DMS 273 treated with DMSO at 0.1 percent for 48 hours (cell line): ENCODE measurements around the gene ARHGAP12.
A peak's percentile ranks its signal among the peaks of the same experiment; 100 is the strongest.

Experiments
- DNase-seq: peaks from one replicate; lab custom pipeline; 2025; lab: John Stamatoyannopoulos, UW

ARHGAP12 gene

DNA sequence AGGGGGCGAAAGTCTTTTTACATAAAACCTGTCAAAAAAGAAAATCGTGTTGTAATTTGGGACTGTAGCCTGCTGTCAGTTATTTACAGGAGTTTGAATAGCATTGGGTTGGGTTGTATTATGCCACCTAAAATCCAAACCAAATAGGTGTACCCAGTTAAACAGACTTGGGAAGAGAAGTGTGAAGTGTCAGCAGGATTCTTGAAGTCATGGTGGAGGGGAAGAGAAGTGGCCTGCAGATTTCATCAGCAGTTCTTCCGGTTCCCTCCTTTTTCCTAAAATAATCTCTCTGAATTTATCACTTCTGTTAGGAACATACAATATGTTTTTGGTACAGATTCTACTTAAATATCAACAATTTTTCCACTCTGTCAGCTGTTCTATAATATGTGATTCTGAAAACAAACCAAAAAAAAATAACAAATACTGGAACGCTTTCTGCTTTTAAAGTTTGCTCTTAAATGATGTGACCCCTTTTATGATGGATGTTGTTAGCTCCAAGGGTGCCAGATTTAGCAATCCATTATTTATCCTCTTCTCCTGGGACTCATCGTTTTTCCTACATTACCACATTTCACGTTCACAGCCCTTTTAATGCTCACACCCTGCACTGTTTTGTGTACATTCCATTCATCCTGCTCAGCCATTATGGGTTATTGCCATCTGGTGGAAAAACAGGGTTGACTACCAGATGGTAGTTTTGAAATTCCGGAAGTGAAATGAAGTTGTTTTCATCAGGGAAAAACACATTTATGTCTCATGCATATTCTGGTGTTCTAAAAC, 18.7 kb upstream of the ARHGAP12 start:
- DNase-seq = peak; percentile 34

DNA sequence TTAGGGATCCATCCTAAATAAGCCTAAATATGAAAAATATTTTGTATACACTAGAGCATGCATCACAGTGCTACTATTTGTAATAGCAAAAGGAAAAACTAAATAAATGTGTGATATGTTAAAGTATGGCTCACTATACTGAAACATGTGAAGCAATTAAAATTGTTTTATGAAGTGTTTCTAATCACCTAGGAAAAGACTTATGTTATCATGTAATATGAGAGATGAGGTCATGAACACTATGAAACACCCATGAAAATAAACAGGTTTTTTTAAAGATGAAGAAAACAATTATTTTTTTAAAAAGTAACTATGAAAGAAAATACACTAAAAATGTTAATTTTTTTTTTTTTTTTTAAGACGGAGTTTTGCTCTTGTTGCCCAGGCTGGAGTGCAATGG, 16.8 kb upstream of the ARHGAP12 start:
- no peak for DNase-seq

DNA sequence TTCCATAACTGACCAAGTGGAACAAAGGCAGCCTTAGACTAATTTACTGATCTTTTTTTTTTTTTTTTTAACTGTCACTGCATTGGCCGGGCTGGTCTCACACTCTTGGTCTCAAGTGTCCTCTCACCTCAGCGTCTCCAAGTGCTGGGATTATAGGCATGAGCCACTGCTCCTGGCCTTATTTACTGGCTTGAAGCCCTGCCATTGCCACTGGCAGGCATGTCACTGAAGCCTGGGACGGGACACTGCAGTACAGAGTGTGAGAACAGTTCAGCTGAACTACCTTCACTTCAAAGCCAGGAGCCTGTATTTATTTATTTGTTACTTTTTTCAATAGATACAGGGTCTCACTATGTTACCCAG, 15.4 kb upstream of the ARHGAP12 start:
- no peak for DNase-seq

DNA sequence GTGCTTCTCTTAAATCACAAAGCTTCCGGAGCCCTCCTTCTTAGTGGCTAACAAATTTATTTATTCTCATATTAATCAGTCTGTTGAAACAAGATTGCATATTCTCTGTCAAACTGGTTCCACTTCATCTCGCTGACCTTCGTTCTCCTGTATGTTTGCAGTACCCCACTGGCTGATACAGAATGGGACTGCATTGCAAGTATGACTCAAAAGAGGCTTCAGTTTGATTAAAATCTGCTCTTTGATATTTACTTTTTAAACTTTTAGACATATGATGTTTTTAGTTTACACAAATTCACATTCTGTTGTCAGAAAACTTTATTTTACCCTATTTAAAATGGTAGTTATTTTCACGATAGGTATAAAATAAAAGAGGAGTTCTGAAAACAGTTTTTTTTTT, 14.3 kb upstream of the ARHGAP12 start:
- DNase-seq = no peak

DNA sequence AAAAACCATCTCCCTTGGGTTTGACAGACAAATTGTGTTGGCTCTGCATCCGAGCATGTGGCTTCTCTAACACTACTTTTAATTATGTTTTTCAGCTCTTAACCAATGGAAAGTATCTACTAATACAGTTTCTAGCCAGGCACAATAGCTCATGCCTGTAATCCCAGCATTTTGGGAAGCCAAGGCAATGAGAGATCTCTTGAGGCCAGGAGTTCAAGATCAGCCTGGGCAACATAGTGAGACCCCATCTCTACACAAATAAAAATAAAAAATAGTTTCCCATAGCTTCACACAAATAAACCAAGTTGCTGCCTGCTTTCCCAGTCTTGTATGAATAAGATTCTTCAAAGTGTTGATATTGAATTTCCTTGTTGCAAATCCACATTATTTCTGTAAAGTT, 13.8 kb upstream of the ARHGAP12 start:
- DNase-seq = no peak

DNA sequence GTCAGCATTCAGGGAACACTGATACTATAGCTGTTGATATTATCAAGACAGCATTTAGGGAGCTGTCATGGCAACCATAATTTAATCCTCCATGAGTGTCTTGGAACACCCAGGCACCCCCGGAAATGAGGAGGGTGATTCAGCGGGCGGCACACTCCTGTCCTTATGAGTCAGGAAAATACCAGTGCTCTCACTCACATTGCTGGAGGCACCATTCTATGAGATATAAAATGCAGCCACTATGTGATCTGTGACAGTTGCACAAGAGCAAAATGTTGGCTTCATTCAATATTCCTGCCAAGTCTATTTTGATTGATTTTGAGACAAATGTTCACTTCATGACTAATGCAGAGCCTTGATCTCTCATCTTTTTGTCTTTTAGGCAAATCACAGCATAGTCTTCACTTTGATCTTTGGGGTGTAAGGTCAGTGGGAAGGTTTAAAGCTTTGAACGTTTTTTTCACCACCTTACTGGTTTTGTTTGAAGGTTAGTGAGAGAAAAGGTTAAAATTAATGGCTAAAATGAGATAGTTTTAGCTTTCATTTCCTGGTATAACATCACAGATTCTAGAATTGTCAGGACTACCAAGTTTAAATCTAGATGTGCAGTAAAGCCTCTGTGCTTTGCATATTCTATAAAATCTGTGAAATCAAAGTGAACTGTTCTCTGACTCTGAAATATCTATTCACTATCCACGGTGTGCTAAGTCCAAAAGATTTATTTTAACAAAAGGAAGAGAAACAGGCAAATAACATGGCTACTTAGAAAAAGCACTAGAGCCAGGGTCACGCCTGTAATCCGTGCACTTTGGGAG, 12.4 kb upstream of the ARHGAP12 start:
- no peak for DNase-seq

DNA sequence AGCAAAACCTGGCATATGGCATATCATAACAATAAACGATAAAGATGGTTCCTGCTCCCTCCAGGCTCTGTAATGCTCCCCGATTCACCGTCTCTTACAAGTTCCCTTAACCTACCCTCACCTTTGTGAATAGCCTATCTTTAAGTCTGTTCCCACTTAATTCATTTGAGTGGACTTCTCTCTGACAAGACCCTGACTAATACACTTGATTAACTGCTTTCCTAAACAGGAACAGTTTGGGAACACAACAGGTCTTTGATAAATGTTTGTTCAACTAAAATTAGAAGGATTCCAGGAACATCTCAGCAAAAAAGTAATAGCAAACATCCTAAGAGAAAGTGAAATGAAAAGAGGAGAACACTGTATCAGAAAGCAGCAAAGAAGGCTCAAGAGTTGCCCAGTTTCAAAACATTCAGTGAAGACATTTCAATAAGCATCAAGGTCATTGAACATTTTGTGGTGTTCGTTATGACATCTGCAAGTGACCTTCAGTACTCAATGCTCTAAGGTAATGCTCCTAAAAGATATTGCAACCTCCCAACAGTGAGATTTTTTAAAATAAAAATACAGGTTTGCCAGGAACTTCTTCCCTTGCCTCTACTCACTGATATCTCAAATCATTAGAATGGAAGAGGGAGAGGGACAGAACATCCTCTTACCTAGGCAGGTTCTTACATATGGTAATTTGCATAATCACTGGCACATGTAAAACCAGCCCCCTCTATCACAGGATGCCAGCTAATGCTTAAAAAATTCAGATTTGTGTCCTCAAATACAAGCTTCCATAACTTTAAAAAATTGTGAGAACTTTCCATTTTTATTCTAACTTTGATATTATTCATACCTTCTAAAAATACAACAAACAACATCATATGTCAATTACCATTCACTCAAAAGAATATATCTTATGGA, 11.4 kb upstream of the ARHGAP12 start:
- DNase-seq = no peak

DNA sequence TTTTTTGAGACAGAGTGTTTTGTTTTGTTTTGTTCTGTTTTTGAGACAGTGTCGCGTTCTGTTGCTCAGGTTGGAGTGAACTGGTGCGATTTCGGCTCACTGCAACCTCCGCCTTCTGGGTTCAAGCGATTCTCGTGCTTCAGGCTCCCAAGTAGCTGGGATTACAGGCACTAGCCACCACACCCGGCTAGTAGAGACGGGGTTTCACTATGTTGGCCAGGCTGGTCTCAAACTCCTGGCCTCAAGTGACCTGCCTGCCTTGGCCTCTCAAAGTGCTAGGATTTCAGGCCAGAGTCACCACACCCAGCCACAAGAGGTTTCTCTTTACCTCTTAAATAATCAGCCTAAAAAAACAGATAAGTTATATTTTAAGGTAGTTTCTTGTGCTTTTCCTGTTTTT, 8.7 kb upstream of the ARHGAP12 start:
- DNase-seq = no peak

DNA sequence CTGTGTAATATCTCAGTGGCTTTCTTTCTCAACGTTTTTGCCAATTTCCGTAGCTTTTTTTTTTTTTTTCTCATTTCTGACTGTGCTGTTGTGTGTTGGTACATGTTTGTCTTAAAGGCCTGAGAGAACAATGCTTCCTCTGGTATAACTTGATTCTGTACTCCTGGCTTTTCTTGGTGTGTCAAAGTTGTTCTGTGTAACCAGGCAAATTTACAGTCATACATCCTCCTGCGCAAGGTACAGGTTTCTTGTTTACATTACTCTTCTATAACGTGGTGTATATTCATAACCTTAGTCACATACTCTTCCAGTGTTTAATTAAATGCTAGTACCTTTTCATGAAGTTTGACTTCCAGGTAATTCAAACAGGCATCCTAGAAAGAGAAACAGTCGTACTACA, 8.3 kb upstream of the ARHGAP12 start:
- no peak for DNase-seq

DNA sequence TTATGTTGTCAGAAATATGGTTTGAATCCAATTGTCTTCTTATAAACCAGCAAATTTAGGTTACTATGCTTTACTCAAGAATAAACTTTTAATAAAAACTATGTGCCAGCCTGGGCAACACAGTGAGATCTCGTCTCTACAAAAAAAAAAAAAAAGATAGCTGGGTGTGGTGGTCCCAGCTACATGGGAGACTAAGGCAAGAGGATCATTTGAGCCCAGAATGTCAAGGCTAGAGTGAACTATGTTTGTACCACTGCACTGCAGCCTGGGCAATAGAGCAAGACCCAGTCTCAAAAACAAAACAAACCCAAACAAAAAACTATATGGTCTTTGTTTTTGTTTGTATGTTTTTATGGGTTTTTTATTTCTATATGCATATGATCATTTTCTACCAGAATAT, 7.5 kb upstream of the ARHGAP12 start:
- no peak for DNase-seq

DNA sequence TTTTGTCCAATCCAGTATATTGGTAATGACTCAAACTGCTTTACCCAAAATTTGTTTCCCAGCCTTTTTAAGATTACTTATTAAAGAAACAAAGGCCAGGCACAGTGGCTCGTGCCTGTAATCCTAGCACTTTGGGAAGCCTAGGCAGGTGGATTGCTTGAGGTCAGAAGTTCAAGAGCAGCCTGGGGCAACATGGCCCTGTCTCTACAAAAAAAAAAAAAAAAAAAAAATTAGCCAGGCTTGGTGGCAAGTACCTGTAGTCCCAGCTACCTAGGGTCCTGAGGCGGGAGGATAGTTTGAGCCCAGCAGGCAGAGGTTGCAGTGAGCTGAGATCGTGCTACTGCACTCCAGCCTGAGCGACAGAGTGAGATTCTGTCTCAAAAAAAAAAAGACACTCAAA, 7.0 kb upstream of the ARHGAP12 start:
- DNase-seq = no peak

DNA sequence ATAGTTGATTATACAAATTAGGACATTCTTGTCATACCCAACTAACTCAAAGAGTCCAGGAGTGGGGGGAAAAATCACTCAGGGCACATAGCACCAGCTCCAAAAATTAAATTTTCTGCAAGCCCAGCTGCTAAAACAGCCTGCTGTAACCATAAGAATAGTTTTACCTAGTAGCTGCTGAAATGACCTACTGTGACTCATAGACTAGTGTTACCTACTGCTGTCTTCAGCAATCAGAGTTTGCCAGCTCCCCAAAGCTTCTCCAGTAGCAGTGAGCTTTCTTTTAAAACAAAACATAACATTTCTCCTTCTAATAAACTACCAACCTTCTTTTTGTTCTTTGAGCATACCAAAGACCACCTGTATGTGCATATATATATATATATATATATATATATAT, 4.2 kb upstream of the ARHGAP12 start:
- no peak for DNase-seq

DNA sequence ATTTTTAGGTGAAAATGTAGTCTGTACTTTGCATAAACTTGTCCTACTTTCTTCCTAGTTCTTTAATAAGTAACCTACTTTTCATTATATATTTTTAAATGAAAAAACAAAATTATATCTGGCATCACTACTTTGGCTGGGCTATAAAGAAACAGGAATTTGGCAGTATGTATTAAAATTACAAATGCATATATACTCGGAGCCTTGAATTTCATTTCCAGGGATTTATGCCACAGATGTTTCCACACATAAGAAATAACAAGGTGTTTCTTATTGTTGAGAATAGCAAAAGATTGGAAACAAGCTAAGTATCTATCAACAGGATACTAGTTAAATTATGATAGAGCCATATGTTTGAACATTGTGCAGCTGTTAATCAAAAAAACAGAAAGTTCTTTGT, 2.2 kb upstream of the ARHGAP12 start:
- no peak for DNase-seq

DNA sequence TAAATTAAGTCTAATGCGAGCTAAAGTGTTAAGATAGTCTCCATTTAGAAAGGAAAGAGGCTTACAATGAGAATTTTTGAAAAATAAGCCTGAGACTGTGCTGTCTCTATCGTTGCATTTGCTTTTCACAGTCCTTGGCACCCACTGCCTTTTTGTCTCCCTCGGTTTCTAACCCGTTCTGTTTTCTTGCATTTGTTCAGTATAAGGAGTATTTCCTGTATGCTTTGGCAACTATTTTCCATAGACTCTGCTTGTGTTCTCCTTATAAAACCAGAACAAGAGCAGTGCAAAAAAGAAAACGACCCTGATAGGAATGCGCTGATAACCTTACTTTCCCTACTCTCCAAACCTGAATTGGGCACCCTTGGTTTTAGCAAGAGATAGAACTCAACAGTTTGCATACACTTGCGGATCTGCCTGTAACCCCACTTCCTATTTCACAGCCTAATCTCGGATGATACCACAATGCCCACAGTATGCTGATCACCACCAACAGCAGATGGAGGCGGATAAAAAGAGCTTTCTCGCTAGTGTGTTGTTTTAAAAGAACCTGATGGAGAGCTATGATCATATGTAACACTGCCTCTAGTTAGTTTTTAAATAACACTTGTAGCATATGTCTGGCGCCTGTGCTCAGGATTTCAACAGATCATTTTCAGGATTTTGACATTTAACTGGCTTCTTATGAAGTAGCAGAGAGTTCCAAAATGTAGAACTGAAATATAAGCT, 1.6 kb upstream of the ARHGAP12 start:
- no peak for DNase-seq

DNA sequence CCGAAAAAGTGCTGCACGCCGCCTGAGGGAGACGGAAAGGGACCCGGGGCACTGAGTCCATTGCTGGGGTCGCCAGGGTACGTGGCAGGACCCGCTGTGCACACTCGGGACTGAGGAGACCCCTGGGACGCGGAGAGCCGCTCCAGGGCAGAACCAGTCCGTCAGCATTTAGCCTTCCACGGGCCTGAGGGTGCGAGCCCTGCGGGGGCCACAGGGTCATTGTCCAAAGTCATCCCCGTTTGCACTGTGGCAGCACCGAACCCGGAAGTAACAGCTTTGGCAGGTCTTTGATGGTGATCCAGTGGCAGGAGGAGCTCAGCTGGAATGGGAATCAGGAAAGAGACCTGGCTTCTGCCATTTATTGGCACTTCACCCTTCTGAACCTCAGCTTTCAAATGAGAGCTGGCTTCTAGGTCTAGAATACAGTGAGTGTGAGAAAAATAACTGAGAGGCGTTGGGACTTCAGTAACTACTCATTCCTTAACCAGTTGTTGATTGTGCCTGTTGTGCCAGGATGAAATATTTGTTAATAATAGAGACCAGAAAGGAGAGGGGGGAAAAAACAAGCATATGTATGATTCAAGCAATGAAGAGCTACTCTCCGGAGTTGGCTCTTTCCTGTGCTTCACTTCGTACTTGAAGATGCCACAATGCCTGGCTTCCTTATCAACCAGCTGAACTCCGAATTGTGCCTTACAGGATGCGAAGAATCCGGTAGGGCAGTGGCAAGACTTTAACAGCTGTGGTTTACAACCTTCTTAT, 811 bp upstream of the ARHGAP12 start:
- DNase-seq = peak; percentile 9

DNA sequence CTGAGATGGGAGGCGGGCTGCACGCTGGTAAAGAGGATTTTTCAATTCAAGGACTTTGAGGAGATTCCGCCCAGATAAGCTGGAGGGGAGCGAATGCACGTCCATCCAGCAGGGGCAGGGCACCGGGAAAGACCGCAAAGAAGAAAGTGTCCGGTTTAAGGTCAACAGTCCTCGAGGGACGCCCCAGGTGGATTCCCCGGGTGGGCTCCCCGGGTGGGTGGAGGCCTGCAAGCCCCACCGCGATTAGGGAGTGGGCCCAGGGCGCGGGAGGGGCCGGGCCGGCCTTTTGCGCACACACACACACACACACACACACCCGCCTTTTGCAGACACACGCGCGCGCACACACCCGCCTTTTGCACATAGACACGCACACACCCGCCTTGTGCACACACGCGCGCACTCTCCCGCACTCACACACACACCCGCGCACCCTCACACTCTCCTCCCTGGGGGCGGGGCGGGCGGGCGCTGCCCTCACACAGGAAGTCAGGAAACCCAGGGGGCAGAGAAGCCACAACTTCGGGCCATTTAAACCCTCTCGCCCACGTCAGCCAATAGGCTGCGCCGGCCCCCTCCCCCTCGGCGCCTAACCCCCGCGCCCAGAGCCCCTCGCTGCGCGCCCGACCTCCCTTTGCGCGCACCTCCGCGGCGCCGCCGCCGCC, 615 bp downstream of the ARHGAP12 start:
- no peak for DNase-seq

DNA sequence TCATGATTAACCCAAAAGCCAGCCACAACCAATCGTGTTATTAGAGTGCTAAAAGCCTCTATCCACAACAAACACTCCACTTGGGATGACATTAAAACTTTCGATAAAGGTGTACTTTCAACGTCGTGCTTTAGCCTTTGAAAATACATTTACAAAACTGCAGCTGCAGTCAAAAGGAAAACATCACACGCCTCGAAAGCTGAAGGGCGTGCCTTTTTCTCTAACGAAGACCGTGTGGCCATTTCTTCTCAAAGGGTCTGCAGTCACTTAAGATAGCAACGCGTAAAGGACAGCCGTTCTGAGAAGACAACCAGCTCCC, 1.1 kb downstream of the ARHGAP12 start:
- DNase-seq = no peak

DNA sequence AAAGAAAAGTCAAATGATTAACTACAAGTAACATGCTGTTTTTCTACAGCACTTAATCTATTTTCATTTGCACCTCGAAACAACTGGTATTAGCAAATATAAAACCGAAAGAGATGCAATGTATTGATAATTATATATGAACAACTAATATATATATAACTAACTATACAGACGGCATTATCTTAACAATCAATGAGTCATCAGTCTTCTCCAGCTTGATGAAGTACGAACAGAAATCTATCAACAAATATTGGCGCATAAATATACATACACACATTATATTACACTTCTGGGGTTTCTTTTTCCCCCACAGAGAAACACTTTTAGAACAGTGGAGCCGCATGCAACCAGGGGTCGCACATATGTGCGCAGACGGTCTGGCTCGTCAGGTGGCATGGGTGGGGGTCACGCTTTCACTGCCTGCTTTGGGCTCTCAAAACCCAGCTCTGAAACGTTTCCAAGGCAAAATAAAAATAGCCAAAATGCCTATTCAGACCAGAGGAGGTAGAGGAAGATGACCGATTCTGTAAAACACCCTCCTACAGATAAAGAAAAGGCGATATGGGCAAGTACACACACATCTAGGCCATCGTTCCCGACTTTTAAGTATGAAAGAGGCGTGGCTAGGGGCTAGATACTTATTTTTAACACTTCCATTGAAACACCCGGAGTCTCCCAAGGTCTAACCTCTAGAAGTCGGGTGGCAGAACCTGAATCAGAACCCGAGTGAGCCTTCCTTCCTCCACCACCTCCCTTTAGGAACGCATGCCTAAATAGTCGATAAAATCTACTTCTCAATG, 1.7 kb downstream of the ARHGAP12 start:
- DNase-seq = no peak

DNA sequence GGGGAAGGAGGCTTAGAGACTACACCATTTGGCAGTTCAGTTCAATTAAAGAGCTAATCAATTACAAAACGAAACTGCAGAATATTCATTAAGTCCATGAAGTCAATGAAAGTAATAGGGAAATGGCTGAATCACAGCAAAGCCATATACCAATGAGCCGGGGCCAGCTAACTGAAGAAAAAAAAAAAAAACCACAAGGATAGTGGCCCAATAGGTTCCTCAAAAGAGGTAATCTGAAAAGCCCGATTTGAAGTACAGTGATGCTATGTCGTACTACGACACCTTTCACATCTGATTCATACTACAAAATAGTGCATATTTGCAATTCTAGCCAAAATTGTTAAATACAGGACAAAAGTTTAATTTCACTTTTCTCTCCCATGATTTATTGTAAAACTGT, 2.5 kb downstream of the ARHGAP12 start:
- DNase-seq = no peak

DNA sequence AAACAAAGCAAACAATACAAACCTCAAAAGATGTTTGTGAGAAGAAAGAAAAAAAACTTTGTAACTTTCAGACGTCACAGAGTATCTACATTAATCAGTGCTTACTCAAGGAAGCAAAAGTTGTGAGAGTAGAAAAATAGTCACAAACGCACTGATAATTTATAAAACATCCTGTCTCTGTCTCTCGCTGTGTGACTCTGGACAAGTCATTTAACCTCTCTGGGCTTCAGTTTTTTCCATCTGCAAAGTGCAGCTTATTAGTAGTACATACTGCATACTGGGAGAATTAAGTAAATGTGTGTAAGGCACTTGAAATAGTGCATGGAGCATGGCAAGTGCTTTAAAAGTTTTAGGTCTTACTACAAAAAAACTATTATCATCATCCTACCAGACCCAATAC, 3.8 kb downstream of the ARHGAP12 start:
- DNase-seq = no peak
